CD14-positive monocyte (primary cell): ENCODE data around the gene KIAA0513. TPM values are rescaled to one million over a fixed set of nuclear protein-coding genes. Genes with fewer than 3 reads are reported as not detected.
A peak's percentile ranks its signal among the peaks of the same experiment; 100 is the strongest.

Experiments used
- DNase-seq, 3 donors: peaks; one replicate each; pipeline ENCODE4 v3.0.0-alpha.2; 2011 to 2022
- H2AFZ ChIP-seq: 2 replicates; pipeline ENCODE4 v1.6.0; 2012; ENCODE audit warnings: mild to moderate bottlenecking, low read depth, low read length, inconsistent platforms; ENCODE audit not compliant: insufficient read depth, poor library complexity, severe bottlenecking
- H3K27ac ChIP-seq, 2 donors: 1 replicate in 1 of 2; 2 replicates in 1 of 2; pipeline ENCODE4 v1.5.1; 2012 to 2013; ENCODE audit warnings: low read length in 2 of 2, control low read depth in 1 of 2, inconsistent platforms in 1 of 2, low read depth in 1 of 2, mild to moderate bottlenecking in 1 of 2
- H3K27me3 ChIP-seq, 2 donors: one replicate each; pipeline versions ENCODE4 v1.6.0 to v1.6.1; 2011 to 2013; ENCODE audit warnings: low read length in 2 of 2; ENCODE audit not compliant: control insufficient read depth in 2 of 2, insufficient read depth in 2 of 2
- H3K36me3 ChIP-seq, 2 donors: replicated peaks in 1 of 2; 1 replicate in 1 of 2; 2 replicates in 1 of 2; pipeline versions ENCODE4 v1.5.1 to v1.6.1; 2012 to 2013; ENCODE audit warnings: low read length in 2 of 2, control low read depth in 1 of 2, inconsistent platforms in 1 of 2, mild to moderate bottlenecking in 1 of 2; ENCODE audit not compliant: insufficient read depth in 2 of 2, control insufficient read depth in 1 of 2
- H3K4me1 ChIP-seq, 2 donors: 1 replicate in 1 of 2; 2 replicates in 1 of 2; pipeline versions ENCODE4 v1.5.1 to v1.6.1; 2012 to 2013; ENCODE audit warnings: low read length in 2 of 2, control low read depth in 1 of 2, inconsistent platforms in 1 of 2, mild to moderate bottlenecking in 1 of 2, moderate library complexity in 1 of 2; ENCODE audit not compliant: insufficient read depth in 2 of 2, control insufficient read depth in 1 of 2
- H3K4me2 ChIP-seq: replicated peaks from 2 replicates; pipeline ENCODE3; 2012; ENCODE audit warnings: low read length, moderate library complexity, mild to moderate bottlenecking; ENCODE audit not compliant: poor library complexity, severe bottlenecking; ENCODE audit errors: extremely low read depth
- H3K4me3 ChIP-seq, 3 experiments: fragments of 200-600 bp in 1 of 3; sonication (generic) in 1 of 3; replicated peaks in 1 of 3; 1 replicate in 2 of 3; 2 replicates in 1 of 3; pipeline ENCODE4 v1.5.1; 2011 to 2013; ENCODE audit warnings: low read length in 3 of 3, mild to moderate bottlenecking in 3 of 3, control low read depth in 2 of 3, low read depth in 2 of 3, inconsistent platforms in 1 of 3, moderate library complexity in 1 of 3
- H3K79me2 ChIP-seq: 2 replicates; pipeline ENCODE4 v1.6.0; 2012; ENCODE audit warnings: mild to moderate bottlenecking, control low read depth, inconsistent platforms, low read length, moderate library complexity; ENCODE audit not compliant: insufficient read depth
- H3K9ac ChIP-seq: 2 replicates; pipeline ENCODE4 v1.6.0; 2017; ENCODE audit warnings: low read length, mild to moderate bottlenecking; ENCODE audit not compliant: insufficient read depth, poor library complexity, severe bottlenecking
- H3K9me3 ChIP-seq, 2 donors: replicated peaks in 1 of 2; 1 replicate in 1 of 2; 2 replicates in 1 of 2; pipeline versions ENCODE4 v1.5.1 to v1.6.1; 2012 to 2013; ENCODE audit warnings: low read length in 2 of 2, control low read depth in 1 of 2; ENCODE audit not compliant: control insufficient read depth in 1 of 2, insufficient read depth in 1 of 2
- H4K20me1 ChIP-seq: 2 replicates; pipeline ENCODE4 v1.6.0; 2012; ENCODE audit warnings: mild to moderate bottlenecking, low read length, control low read depth, moderate library complexity; ENCODE audit not compliant: insufficient read depth
- H3K27ac Mint-ChIP-seq, 7 donors: one replicate each; pipeline ENCODE4 v1.8.0; 2020; ENCODE audit warnings: mild to moderate bottlenecking in 7 of 7, mixed read lengths in 7 of 7, moderate library complexity in 6 of 7, inconsistent platforms in 2 of 7
- H3K27me3 Mint-ChIP-seq, 3 donors: one replicate each; pipeline ENCODE4 v1.8.0; 2021 to 2022; ENCODE audit warnings: low read depth in 3 of 3, mild to moderate bottlenecking in 3 of 3, mixed read lengths in 3 of 3, moderate library complexity in 3 of 3, inconsistent platforms in 1 of 3
- H3K36me3 Mint-ChIP-seq, 2 donors: one replicate each; pipeline ENCODE4 v1.8.0; 2020; ENCODE audit warnings: mixed read lengths in 2 of 2, inconsistent platforms in 1 of 2, mild to moderate bottlenecking in 1 of 2
- H3K4me1 Mint-ChIP-seq: one replicate; pipeline ENCODE4 v1.8.0; 2020; ENCODE audit warnings: mild to moderate bottlenecking, mixed read lengths
- H3K4me3 Mint-ChIP-seq, 2 donors: one replicate each; pipeline ENCODE4 v1.8.0; 2020; ENCODE audit warnings: mild to moderate bottlenecking in 2 of 2, mixed read lengths in 2 of 2, moderate library complexity in 1 of 2
- H3K9me3 Mint-ChIP-seq, 7 donors: one replicate each; pipeline ENCODE4 v1.8.0; 2020 to 2022; ENCODE audit warnings: mixed read lengths in 7 of 7, mild to moderate bottlenecking in 6 of 7, moderate library complexity in 6 of 7, inconsistent platforms in 2 of 7
- WGBS: methylation state at CpG from one replicate; pipeline ENCODE4 v1.1.5; 2013; ENCODE audit warnings: missing lambda C conversion rate; ENCODE audit not compliant: insufficient coverage; 5-methylcytosine and 5-hydroxymethylcytosine counted together
- intact Hi-C, 2 donors: fragments of 100-400 bp; cut with micrococcal nuclease; formaldehyde crosslinking; loops; one replicate each; pipeline versions ENCODE4 v1.15.0 to v1.15.1; 2023
- polyA plus RNA-seq, 3 donors: library from polyadenylated mRNA; depleted of rRNA in 1 of 3; unstranded in 2 of 3; stranded (reverse) in 1 of 3; fragments of 300-500 nt in 2 of 3; fragments of >200 nt in 1 of 3; fragmentation: Illumina TruSeq in 2 of 3; gene quantifications; 1 replicate in 2 of 3; 2 replicates in 1 of 3; pipeline ENCODE4 v1.2.3, GENCODE V29; 2012 to 2021
- TF ChIP-seq, protein P1 (sequence below): fragments of 200-600 bp; IDR thresholded peaks from one replicate; pipeline ENCODE4 v1.8.0; 2022; ENCODE audit warnings: antibody characterized with exemption, mild to moderate bottlenecking

Gene KIAA0513
- polyA plus RNA-seq, 3 donors, result 21.4 to 77.5 (median 32.7) TPM

DNA sequence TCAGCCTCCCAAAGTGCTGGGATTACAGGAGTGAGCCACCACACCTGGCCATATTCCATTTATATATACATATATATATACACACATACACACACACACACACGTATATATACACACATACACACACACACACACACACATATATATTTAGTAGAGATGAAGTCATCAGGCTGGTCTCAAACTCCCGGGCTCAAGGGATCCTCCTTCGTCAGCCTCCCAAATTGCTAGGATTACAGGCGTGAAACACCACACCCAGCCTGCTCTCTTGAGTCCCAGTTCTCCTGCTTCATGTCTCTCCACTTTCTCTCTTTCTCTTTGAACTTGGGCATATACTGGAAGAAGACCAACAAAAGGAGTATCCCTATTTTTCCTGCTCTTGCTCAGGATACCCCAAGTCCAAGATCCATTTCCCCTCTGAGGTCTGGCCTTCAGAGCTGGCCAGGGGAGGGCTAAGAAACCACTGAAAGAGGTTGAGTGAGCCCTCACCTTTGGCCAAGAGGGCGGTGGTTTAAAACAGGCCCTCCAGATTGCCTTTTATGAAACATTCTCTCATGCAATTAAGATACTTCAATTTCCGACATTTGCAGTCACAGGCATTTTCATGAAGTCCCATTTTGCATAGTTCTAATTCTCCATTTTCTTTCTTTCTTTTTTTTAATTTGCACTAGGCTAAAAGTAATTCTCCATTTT, 46.8 kb downstream of the KIAA0513 start:
- intact Hi-C loops, result no loop called here
- Histone ChIP-seq H3K4me2 (no peak overlapping the region), H3K27ac (no peak overlapping the region), H4K20me1 (peaks cover 92% of the 10 kb centered on the region), H3K4me3 (no peak overlapping the region), H3K9me3 (no peaks in the 10 kb centered on the region), H2AFZ (no peak overlapping the region), H3K27me3 (no peaks in the 10 kb centered on the region), H3K9ac (no peak overlapping the region), H3K4me1 (peaks cover 22 to 41% of the 10 kb centered on the region in 2 donors), H3K36me3 (peaks cover 92 to 100% of the 10 kb centered on the region in 2 donors), H3K79me2 (peaks cover under 1% of the 10 kb centered on the region)
- DNase-seq, result no peak
- H3K36me3 Mint-ChIP-seq, result peaks cover 89 to 98% of the 10 kb centered on the region in 2 donors
- H3K4me3 Mint-ChIP-seq, result no peak overlapping the region
- peaks cover 24% of the 10 kb centered on the region for H3K4me1 Mint-ChIP-seq
- H3K27me3 Mint-ChIP-seq, result peaks cover 1 to 6% (median 2%) of the 10 kb centered on the region in 3 donors
- H3K27ac Mint-ChIP-seq, result no peak overlapping the region
- TF ChIP-seq, protein P1, sequence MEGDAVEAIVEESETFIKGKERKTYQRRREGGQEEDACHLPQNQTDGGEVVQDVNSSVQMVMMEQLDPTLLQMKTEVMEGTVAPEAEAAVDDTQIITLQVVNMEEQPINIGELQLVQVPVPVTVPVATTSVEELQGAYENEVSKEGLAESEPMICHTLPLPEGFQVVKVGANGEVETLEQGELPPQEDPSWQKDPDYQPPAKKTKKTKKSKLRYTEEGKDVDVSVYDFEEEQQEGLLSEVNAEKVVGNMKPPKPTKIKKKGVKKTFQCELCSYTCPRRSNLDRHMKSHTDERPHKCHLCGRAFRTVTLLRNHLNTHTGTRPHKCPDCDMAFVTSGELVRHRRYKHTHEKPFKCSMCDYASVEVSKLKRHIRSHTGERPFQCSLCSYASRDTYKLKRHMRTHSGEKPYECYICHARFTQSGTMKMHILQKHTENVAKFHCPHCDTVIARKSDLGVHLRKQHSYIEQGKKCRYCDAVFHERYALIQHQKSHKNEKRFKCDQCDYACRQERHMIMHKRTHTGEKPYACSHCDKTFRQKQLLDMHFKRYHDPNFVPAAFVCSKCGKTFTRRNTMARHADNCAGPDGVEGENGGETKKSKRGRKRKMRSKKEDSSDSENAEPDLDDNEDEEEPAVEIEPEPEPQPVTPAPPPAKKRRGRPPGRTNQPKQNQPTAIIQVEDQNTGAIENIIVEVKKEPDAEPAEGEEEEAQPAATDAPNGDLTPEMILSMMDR, result no peak
- 100% methylated on average over 3 of the region's 6 CpGs for WGBS
- peaks cover 0 to 3% (median 0%) of the 10 kb centered on the region in 7 donors for H3K9me3 Mint-ChIP-seq

DNA sequence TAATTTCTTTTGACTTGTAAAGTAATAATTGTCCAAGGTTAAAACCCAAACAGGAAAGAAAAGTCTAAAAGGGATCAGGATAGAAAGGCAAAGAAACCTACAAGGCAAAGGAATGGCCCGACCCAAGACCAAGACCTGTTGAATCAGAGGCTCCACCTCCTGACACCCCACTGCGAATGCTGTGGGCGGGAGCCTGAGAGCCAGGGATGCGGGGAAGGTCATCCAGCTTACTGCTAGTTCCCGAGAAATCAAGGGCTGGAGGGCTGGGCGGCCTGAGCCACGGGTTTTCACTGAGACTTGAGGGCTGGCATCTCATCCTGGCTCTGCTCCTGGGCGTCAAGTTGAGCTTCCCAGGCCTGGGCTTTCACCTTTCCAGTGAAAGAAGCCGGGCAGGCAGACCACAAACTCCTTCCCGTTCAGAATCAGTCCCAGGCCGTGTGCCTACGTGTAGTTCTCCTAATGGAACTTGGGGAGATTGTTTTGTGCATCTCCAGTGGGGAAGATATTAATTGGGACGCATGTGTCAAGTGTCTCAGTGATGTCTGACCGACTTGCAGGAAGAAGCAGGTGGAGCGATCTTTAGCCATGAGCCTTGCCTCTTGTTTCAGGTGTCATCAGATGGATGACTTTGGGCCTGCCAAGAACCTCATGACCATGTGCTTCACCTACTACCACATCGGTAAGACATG, 47.8 kb downstream of the KIAA0513 start:
- Histone ChIP-seq H3K79me2 (no peaks in the 10 kb centered on the region), H3K9ac (no peak overlapping the region), H3K36me3 (peaks cover 93 to 100% of the 10 kb centered on the region in 2 donors), H3K27ac (no peak overlapping the region), H2AFZ (no peak overlapping the region), H4K20me1 (peaks cover 90% of the 10 kb centered on the region), H3K27me3 (no peaks in the 10 kb centered on the region), H3K9me3 (no peaks in the 10 kb centered on the region), H3K4me3 (no peak overlapping the region), H3K4me1 (peaks cover 22 to 41% of the 10 kb centered on the region in 2 donors), H3K4me2 (no peak overlapping the region)
- peaks cover 90 to 98% of the 10 kb centered on the region in 2 donors for H3K36me3 Mint-ChIP-seq
- TF ChIP-seq, protein P1, result no peak
- peaks cover 0 to 6% (median 2%) of the 10 kb centered on the region in 3 donors for H3K27me3 Mint-ChIP-seq
- 97% methylated on average over 11 of the region's 16 CpGs for WGBS
- no peak for DNase-seq
- intact Hi-C loops, result loop anchor here in 1 of 2 donors (5.0 kb wide), 1 partner anchor 38 kb away; no protein-coding TSS in a partner anchor
- H3K4me3 Mint-ChIP-seq, result no peak overlapping the region
- H3K4me1 Mint-ChIP-seq, result peaks cover 24% of the 10 kb centered on the region
- peaks cover 0 to 3% (median 0%) of the 10 kb centered on the region in 7 donors for H3K9me3 Mint-ChIP-seq
- peak overlapping the region in 2 of 7 donors; percentile 53 to 72 for H3K27ac Mint-ChIP-seq
